Activated CD4-positive, alpha-beta T cell treated with anti-CD3 and anti-CD28 coated beads for 36 hours (primary cell): ENCODE measurements around the gene NINL. TPM values are rescaled to one million over a fixed set of nuclear protein-coding genes. Genes with fewer than 3 reads are reported as not detected.

Experiments used
- ATAC-seq: fragments of 200-7000 bp; cut with Tn5 transposase; one replicate; pipeline ENCODE4 v1.10.0; 2021; ENCODE audit warnings: mild to moderate bottlenecking, moderate library complexity
- CTCF ChIA-PET: fragments of 350-600 bp; sonication (Branson Sonifier 250); formaldehyde crosslinking; loops from one replicate; lab custom pipeline; 2021; ENCODE audit warnings: antibody characterized with exemption; lab: Charles Lee
- POLR2A ChIA-PET: fragments of 350-600 bp; sonication (Branson Sonifier 250); formaldehyde crosslinking; loops from one replicate; lab custom pipeline; 2021; ENCODE audit warnings: antibody characterized with exemption, inconsistent platforms; lab: Charles Lee
- DNase-seq: peaks from one replicate; pipeline ENCODE4 v3.0.0-alpha.2; 2020
- H3K27ac Mint-ChIP-seq: one replicate; pipeline ENCODE4 v1.8.0; 2021; ENCODE audit warnings: mixed read lengths
- H3K27me3 Mint-ChIP-seq: one replicate; pipeline ENCODE4 v1.8.0; 2021; ENCODE audit warnings: mixed read lengths
- H3K36me3 Mint-ChIP-seq: one replicate; pipeline ENCODE4 v1.8.0; 2021; ENCODE audit warnings: low read depth, mixed read lengths
- H3K4me1 Mint-ChIP-seq: one replicate; pipeline ENCODE4 v1.8.0; 2021; ENCODE audit warnings: mixed read lengths
- H3K4me3 Mint-ChIP-seq: one replicate; pipeline ENCODE4 v1.8.0; 2021; ENCODE audit warnings: mild to moderate bottlenecking, moderate library complexity, mixed read lengths
- H3K9me3 Mint-ChIP-seq: one replicate; pipeline ENCODE4 v1.8.0; 2021; ENCODE audit warnings: low read depth, mixed read lengths
- intact Hi-C, 2 experiments: fragments of 100-400 bp; cut with DNase I in 1 of 2; cut with micrococcal nuclease in 1 of 2; formaldehyde crosslinking; loops; one replicate each; pipeline versions ENCODE4 v1.14.2 to v1.15.1; 2022 to 2024; cut with DNase I, micrococcal nuclease
- total RNA-seq, 2 experiments: library from RNA; stranded (reverse); gene quantifications; one replicate each; pipeline ENCODE4 v1.2.3, GENCODE V29; 2021

The NINL gene
- total RNA-seq, 2 experiments from 2014 or later: 3.3 to 4.1 TPM

- no peak for DNase-seq
- Mint-ChIP-seq H3K27ac (no peak overlapping the region), H3K27me3 (no peaks in the 10 kb centered on the region), H3K4me1 (no peaks in the 10 kb centered on the region), H3K9me3 (no peaks in the 10 kb centered on the region), H3K4me3 (no peak overlapping the region), H3K36me3 (no peaks in the 10 kb centered on the region)
- POLR2A ChIA-PET: no interaction called here
- intact Hi-C loops: no loop called here
- no peak for ATAC-seq
- CTCF ChIA-PET: interaction anchor here (0.6 kb wide), 1 partner anchor 66 kb away, joined by 4 read pairs; no protein-coding TSS in a partner anchor
Observed at GRCh38 chr20:25459111-25459830, 126.1 kb downstream of the NINL start.

- ChIA-PET POLR2A (no interaction called here), CTCF (no interaction called here)
Observed at GRCh38 chr20:25457886-25458680, 127.2 kb downstream of the NINL start.

GRCh38 chr20:25454153-25454900, 131.0 kb downstream of the NINL start:
- no peaks in the 10 kb centered on the region for H3K36me3 Mint-ChIP-seq
- ChIA-PET POLR2A (no interaction called here), CTCF (no interaction called here)
- ATAC-seq (no peak), DNase-seq (no peak)
- H3K27ac Mint-ChIP-seq: no peak overlapping the region
- no peaks in the 10 kb centered on the region for H3K4me1 Mint-ChIP-seq
- no peaks in the 10 kb centered on the region for H3K9me3 Mint-ChIP-seq
- H3K4me3 Mint-ChIP-seq: no peak overlapping the region
- no peaks in the 10 kb centered on the region for H3K27me3 Mint-ChIP-seq
- intact Hi-C loops: no loop called here

More at GRCh38 chr20:25457886-25458680, 127.2 kb downstream of the NINL start:
- intact Hi-C loops: no loop called here
- no peak for DNase-seq
- no peak overlapping the region for H3K4me3 Mint-ChIP-seq
- H3K4me1 Mint-ChIP-seq: no peaks in the 10 kb centered on the region
- H3K9me3 Mint-ChIP-seq: no peaks in the 10 kb centered on the region
- no peaks in the 10 kb centered on the region for H3K27me3 Mint-ChIP-seq
- no peaks in the 10 kb centered on the region for H3K36me3 Mint-ChIP-seq
- ATAC-seq: no peak
- no peak overlapping the region for H3K27ac Mint-ChIP-seq

- no peaks in the 10 kb centered on the region for H3K9me3 Mint-ChIP-seq
- peaks cover 8% of the 10 kb centered on the region for H3K36me3 Mint-ChIP-seq
- intact Hi-C loops: no loop called here
- CTCF ChIA-PET: no interaction called here
- H3K27me3 Mint-ChIP-seq: no peaks in the 10 kb centered on the region
- DNase-seq: no peak
- H3K27ac Mint-ChIP-seq: no peak overlapping the region
- POLR2A ChIA-PET: no interaction called here
- no peak for ATAC-seq
- no peak overlapping the region for H3K4me3 Mint-ChIP-seq
- no peaks in the 10 kb centered on the region for H3K4me1 Mint-ChIP-seq
Observed at GRCh38 chr20:25453035-25453810, 132.1 kb downstream of the NINL start.

GRCh38 chr20:25452333-25452732, 133.0 kb downstream of the NINL start:
- no peaks in the 10 kb centered on the region for H3K9me3 Mint-ChIP-seq

GRCh38 chr20:25447671-25448070, 137.7 kb downstream of the NINL start:
- H3K9me3 Mint-ChIP-seq: peaks cover 1% of the 10 kb centered on the region
- CTCF ChIA-PET: no interaction called here

More at GRCh38 chr20:25452333-25452732, 133.0 kb downstream of the NINL start:
- no peak for DNase-seq
- H3K27me3 Mint-ChIP-seq: no peaks in the 10 kb centered on the region
- H3K27ac Mint-ChIP-seq: no peak overlapping the region
- no peak overlapping the region for H3K4me3 Mint-ChIP-seq
- POLR2A ChIA-PET: no interaction called here
- intact Hi-C loops: no loop called here
- CTCF ChIA-PET: no interaction called here
- H3K36me3 Mint-ChIP-seq: peaks cover 15% of the 10 kb centered on the region
- no peaks in the 10 kb centered on the region for H3K4me1 Mint-ChIP-seq
- ATAC-seq: no peak

GRCh38 chr20:25444556-25444955, 140.8 kb downstream of the NINL start:
- ATAC-seq: no peak
- Mint-ChIP-seq H3K4me3 (no peak overlapping the region), H3K36me3 (peaks cover 40% of the 10 kb centered on the region), H3K9me3 (peaks cover 1% of the 10 kb centered on the region), H3K4me1 (no peaks in the 10 kb centered on the region), H3K27ac (no peak overlapping the region), H3K27me3 (no peaks in the 10 kb centered on the region)
- ChIA-PET POLR2A (no interaction called here), CTCF (no interaction called here)
- DNase-seq: no peak
- intact Hi-C loops: loop anchor here in 1 of 2 experiments (10.0 kb wide), 1 partner anchor 80 kb away; no protein-coding TSS in a partner anchor

More at GRCh38 chr20:25447671-25448070, 137.7 kb downstream of the NINL start:
- ATAC-seq (no peak), DNase-seq (no peak)
- POLR2A ChIA-PET: no interaction called here
- H3K4me1 Mint-ChIP-seq: no peaks in the 10 kb centered on the region
- H3K4me3 Mint-ChIP-seq: no peak overlapping the region
- H3K36me3 Mint-ChIP-seq: peaks cover 38% of the 10 kb centered on the region
- H3K27ac Mint-ChIP-seq: no peak overlapping the region
- H3K27me3 Mint-ChIP-seq: no peaks in the 10 kb centered on the region
- intact Hi-C loops: loop anchor here in 1 of 2 experiments (10.0 kb wide), 1 partner anchor 77 kb away; no protein-coding TSS in a partner anchor

GRCh38 chr20:25439328-25439727, 146.0 kb downstream of the NINL start:
- CTCF ChIA-PET: interaction anchor here (0.9 kb wide), 1 partner anchor 20 kb away, joined by 3 read pairs; no protein-coding TSS in a partner anchor
- POLR2A ChIA-PET: no interaction called here
- intact Hi-C loops: loop anchor here in 1 of 2 experiments (10.0 kb wide), 1 partner anchor 55 kb away; no protein-coding TSS in a partner anchor

GRCh38 chr20:25437153-25437581, 148.2 kb downstream of the NINL start:
- POLR2A ChIA-PET: no interaction called here
- Mint-ChIP-seq H3K36me3 (peaks cover 31% of the 10 kb centered on the region), H3K9me3 (no peaks in the 10 kb centered on the region), H3K4me1 (no peaks in the 10 kb centered on the region), H3K4me3 (no peak overlapping the region), H3K27ac (no peak overlapping the region), H3K27me3 (no peaks in the 10 kb centered on the region)
- CTCF ChIA-PET: no interaction called here
- intact Hi-C loops: loop anchor here in 1 of 2 experiments (10.0 kb wide), 1 partner anchor 58 kb away; no protein-coding TSS in a partner anchor
- no peak for ATAC-seq
- no peak for DNase-seq

More at GRCh38 chr20:25439328-25439727, 146.0 kb downstream of the NINL start:
- Mint-ChIP-seq H3K36me3 (peaks cover 29% of the 10 kb centered on the region), H3K27me3 (no peaks in the 10 kb centered on the region), H3K4me1 (no peaks in the 10 kb centered on the region), H3K4me3 (no peak overlapping the region), H3K9me3 (no peaks in the 10 kb centered on the region), H3K27ac (no peak overlapping the region)
- no peak for DNase-seq
- ATAC-seq: no peak

- no peaks in the 10 kb centered on the region for H3K27me3 Mint-ChIP-seq
Observed at GRCh38 chr20:25424536-25424935, 160.8 kb downstream of the NINL start.

More at GRCh38 chr20:25424536-25424935, 160.8 kb downstream of the NINL start:
- intact Hi-C loops: no loop called here
- ATAC-seq (no peak), DNase-seq (no peak)
- no peak overlapping the region for H3K27ac Mint-ChIP-seq
- peaks cover 17% of the 10 kb centered on the region for H3K4me1 Mint-ChIP-seq
- POLR2A ChIA-PET: no interaction called here
- H3K4me3 Mint-ChIP-seq: no peak overlapping the region
- CTCF ChIA-PET: interaction anchor here (0.8 to 1.3 kb wide), 3 partner anchors 9 to 17 kb away, joined by 3 to 4 read pairs (median 4); partner anchors contain the start of gene GINS1
- H3K36me3 Mint-ChIP-seq: peaks cover 42% of the 10 kb centered on the region
- H3K9me3 Mint-ChIP-seq: no peaks in the 10 kb centered on the region
